Fibroblast of peridontal ligament (primary cell): Measurements from ENCODE around the gene SCARF2.
A peak's percentile ranks its signal among the peaks of the same experiment; 100 is the strongest.
"Not testable (repeated sequence)": the region's sequence is repeated elsewhere in the genome, so short reads cannot be mapped to it uniquely, and the experiment has no call there.

Source experiments
- DNase-seq: peaks from one replicate; pipeline ENCODE4 v3.0.0-alpha.2; 2010; ENCODE audit errors: extremely low read depth

Gene SCARF2, protein sequence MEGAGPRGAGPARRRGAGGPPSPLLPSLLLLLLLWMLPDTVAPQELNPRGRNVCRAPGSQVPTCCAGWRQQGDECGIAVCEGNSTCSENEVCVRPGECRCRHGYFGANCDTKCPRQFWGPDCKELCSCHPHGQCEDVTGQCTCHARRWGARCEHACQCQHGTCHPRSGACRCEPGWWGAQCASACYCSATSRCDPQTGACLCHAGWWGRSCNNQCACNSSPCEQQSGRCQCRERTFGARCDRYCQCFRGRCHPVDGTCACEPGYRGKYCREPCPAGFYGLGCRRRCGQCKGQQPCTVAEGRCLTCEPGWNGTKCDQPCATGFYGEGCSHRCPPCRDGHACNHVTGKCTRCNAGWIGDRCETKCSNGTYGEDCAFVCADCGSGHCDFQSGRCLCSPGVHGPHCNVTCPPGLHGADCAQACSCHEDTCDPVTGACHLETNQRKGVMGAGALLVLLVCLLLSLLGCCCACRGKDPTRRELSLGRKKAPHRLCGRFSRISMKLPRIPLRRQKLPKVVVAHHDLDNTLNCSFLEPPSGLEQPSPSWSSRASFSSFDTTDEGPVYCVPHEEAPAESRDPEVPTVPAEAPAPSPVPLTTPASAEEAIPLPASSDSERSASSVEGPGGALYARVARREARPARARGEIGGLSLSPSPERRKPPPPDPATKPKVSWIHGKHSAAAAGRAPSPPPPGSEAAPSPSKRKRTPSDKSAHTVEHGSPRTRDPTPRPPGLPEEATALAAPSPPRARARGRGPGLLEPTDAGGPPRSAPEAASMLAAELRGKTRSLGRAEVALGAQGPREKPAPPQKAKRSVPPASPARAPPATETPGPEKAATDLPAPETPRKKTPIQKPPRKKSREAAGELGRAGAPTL

DNA sequence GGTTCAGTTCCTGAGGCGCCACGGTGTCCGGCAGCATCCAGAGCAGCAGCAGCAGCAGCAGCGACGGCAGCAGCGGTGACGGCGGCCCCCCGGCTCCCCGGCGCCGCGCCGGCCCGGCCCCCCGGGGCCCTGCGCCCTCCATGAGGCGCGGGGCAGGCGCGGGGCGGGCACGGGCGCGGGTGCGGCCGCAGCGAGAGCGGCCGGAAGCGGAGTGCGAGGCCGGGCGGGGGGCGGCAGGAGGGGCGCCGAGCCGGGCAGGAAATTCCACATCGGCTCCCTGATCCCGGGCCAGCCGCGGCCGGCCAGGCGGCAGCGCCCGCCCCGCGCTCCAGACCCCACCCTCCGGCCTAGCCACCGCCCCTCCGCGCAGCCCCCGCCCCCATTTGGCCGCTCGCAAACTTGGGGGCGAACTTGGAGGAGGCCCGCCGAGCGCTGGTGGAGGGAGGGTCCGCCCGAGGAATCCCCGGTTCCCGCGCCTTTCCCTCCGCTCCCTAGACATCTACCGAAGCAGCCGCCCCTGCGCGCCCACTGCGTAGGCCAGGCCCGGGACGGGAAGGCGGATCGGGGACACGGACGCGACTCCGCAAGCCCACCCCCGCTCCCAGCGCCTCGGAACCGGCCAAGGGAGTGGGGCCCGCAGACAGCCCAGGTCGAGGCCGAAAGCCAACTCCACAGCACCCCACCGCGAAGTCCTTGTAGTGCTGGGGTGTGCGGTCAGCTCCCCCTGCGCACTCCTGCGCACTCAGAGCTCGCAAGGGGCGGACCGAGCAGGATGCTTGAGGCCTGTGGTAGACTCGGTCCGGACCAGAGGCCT lies at the start of gene SCARF2:
Gene SCARF2 (minus strand): TSS at position 213 of the 814 bp plus-strand sequence. CDS start 71 bp downstream, at position 142.
- DNase-seq: peak; percentile 50

DNA sequence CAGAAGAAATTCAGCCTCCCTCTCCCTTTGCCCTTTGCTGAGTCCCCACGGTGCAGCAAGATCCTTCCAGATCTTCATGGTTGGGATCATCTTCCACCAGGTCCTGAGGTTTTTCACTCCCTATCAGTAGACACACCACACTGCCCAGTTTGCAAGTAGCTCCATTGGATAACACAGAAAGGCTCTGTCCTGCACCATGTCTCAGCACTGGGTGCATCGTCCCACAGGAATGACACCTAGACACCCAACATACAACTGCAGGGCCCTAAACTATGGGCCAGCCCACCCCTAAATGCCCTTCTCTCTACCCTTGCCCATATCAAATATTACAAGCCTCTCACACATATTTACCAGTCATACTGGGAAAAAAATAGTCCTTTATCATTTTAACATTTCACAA lies 48.6 kb upstream of the SCARF2 start:
- no peak for DNase-seq

DNA sequence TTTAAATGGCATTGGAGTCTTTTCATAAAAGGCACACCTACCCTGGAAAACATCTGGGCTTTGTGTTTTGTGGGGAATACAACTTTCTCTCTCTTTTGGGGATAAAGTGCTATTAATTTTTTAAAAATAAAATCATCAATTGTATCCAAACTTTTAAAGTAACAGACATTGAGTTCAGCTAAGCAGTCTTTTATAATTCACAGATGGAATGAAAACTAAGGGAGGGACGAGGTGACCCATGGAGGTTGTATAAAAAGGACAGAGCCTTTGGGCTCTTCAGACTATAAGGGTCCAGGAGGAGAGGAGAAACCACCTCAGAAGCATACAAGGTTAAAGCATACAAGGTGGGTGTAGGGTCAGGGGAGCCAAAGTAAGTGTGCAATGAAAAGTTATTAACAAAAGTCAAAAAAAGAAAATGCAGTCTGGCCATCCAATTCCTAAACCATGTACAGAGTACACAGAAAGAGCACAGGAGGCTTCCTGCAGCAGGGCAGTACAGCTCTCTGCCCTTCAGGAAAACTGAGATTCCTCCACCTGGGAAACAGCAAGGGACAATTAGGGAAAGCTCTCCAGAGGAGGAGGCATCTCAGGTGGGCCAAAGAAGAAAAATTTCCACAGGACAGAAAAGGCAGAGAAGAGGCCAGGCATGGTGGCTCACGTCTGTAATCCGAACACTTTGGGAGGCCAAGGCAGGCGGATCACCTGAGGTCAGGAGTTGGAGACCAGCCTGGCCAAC lies 47.5 kb upstream of the SCARF2 start:
- no peak for DNase-seq

DNA sequence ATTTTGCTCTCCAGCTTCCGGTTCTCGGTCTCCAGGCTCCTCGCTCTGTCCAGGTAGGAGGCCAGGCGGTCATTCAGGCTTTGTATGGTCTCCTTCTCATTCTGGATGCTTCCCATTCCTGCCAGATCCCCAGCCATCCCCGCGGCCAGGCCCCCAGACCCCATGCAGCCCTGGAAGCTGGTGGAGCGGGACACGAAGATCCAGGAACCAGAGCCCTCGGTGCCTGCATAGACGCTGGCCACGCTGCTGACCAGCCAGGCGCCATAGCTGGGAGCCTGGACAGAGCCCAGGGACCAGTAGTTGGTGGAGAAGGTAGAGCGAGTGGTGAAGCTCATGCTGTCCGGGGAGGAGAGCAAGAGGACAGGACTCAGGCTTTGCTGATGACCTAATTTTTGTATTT lies 46.1 kb upstream of the SCARF2 start:
- no peak for DNase-seq

DNA sequence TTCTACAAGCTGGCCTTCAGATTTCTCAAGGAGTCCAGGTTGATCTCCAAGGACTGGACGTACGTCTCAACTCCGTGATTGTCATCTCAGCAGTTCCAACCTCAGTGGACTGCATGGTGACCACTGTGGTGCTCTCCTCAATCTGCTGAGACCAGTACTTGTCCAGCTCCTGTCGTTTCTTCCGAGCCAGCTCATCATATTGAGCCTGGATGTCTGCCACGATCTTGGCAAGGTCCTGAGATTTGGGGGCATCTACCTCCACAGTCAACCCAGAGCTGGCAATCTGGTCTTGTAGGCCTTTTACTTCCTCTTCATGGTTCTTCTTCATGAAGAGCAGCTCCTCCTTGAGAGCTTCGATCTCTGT lies 45.5 kb upstream of the SCARF2 start:
- DNase-seq: not testable (repeated sequence)

DNA sequence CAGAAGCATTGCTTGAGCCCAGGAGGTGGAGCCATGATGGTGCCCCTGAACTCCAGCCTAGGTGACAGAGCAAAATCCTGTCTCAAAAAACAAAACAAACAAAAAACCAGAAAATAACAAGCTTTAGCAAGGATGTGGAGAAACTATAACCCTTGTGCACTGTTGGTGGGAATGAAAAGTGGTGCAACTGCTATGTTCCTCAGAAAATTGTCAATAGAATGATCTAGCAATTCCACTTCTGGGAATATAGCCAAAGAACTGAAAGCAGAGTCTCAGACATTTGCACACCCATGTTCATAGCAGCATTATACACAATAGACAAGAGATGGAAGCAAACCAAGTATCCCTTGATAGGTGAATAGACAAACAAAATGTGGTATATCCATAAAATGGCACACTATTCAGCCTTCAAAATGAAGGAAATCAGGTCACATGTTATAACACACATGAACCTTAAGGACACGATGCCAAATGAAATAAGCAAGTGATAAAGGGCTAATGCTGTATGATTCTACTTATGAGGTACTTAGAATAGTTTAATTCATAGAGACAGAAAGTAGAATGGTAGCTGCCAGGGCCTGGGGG lies 42.1 kb upstream of the SCARF2 start:
- DNase-seq: peak; percentile 27

DNA sequence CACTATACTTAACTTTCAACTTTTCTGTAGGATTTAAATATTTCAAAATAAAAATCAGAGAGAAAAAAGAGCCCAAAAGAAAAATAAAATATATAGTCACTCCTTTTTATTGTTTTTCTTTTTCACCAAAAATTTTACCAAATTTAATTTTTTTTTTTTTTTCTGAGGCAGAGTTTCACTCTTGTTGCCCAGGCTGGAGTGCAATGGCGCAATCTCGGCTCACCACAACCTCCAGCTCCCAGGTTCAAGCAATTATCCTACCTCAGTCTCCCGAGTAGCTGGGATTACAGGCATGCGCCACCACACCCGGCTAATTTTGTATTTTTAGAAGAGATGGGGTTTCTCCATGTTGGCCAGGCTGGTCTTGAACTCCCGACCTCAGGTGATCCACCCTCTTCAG lies 40.4 kb upstream of the SCARF2 start:
- DNase-seq: not testable (repeated sequence)

DNA sequence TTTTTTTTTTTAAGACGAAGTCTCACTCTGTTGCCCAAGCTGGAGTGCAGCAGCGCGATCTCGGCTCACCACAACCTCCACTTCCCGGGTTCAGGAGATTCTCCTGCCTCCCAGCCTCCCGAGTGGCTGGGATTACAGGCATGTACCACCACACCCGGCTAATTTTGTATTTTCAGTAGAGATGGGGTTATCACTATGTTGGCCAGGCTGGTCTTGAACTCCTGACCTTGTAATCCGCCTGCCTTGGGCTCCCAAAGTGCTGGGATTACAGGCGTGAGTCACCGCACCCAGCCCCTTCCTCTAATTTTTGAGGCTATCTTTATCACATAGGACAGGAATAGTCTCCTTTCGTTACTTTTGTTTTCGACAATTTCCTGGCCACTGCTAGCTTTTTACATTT lies 37.9 kb upstream of the SCARF2 start:
- not testable (repeated sequence) for DNase-seq

DNA sequence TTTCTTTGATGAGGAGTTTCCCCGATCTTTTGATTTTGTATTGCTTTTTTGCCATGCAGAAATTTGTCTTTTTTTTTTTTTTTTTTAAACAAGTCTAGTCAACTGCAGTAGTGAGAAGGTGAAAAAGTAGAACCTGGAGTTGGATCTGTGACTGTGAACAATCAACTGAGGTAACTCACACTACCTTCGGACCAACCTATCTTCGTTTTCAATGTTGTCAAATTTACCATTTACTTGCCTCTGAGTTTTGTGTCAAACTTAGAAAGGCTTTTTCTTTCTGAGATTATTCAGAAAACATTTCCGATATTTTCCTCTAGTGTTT lies 37.5 kb upstream of the SCARF2 start:
- no peak for DNase-seq

DNA sequence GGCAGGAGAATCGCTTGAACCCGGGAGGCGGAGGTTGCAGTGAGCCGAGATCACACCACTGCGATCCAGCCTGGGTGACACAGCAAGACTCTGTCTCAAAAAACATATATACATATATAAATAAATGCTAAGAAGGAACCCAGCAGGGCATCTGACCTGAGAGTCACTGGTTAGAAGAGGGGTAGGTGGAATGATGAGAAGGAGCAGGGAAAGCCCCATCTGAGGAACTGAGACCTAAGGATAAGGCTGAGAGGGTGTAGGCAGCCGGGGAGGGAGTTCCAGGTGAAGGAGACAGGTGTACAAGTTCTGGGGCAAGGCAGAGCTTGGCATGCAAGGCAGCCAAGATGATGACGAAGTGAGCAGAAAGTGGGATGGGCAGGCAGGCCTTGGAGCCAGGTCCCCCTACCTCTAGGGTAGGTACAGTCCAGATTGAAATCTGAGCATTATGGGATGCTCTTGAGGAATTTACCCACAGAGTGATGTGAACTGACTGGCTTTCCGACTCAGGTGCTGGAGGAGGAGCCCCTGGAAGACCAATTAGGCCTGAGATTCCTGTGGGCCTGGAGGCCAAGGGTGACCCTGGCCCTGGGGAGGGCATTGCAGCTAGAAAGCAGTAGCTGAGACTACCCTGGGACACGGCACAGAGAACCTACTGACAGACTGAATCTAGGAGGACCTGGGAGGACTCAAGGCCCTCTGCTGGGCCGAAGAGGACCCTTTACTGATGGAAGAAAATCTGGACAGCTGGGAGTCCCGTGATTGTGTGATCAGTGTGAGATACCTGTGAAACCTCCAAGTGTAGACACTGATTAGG lies 35.2 kb upstream of the SCARF2 start:
- DNase-seq: no peak

DNA sequence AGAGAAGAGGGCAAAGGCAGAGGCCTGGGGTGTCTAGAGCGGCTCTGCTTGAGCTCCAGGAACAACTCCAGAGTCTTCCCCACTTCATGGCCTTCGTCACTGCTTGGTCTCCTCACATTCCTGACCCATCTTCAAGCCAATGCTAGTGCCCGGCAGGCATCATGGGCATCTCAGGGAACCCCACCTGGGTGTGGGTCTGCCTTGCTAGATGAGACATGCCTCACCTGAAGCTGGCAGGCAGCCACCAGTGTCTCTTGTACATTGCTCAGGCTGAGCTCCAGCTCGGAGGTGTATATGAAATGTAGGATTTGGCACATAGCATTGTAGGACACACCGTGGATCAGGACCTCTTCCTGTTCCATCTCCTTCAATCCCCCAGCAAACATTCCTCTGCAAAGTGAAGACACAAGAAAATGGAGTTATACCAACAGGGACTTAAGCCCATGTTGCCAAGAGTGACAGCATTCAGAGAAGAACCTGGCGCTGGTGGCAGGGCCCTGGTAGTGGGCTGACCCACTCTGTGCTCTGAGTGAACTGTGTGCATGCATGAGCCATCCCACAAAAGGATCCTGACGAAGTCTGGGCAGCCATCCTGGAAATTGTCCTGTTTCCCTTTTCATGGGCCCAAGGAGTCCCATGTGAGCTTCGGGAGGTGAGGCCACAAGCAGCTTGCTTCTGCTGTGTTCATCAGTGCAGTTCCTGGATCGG lies 33.7 kb upstream of the SCARF2 start:
- DNase-seq: no peak

DNA sequence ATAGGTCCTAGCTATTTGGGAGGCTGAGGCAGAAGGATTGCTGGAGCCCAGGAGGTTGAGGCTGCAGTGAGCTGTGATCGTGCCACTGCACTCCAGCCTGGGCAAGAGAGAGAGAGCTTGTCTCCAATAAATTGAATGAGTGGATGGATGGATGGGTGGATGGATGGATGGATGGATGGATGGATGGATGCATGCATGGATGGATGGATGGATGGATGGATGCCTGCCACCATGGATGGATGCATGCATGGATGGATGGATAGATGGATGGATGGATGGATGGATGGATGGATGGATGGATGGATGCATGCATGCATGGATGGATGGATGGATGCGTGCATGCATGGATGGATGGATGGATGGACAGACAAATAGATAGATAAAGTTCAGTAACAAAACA lies 32.9 kb upstream of the SCARF2 start:
- DNase-seq: not testable (repeated sequence)

DNA sequence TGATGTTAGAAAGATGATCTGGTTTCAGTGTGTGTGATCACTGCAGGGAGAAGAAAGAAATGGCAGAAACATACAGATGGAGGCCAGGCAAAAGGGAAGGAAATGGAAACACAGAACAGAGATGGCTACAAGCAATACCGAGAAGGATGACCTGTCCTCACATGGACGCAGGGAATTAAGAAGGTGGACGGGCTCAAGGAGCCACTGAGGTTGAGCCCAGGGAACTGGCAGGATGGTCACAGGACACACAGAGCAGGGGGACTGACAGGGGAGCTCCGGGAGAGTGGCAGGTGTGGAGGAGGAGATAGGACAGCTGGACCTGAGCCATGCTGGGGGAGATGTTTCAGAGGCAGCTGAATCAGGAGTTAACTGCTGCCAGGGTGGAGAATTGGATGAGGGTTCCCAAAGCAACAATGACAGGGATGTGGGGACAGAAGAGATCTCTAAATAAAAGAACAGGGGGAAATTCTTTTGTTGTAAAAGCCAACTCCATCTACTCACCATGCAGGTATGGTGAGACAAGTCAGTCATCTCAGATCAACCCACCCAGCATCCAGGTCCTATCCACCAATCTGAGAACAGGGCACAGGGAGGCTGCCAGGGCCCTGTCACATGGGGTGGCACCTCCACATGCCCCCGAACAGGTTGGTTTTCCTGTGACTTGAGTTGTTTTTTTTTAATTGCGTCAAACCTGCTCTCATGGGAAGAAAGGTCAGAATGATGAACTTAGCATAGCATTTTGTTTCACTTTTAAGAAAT lies 31.7 kb upstream of the SCARF2 start:
- no peak for DNase-seq

DNA sequence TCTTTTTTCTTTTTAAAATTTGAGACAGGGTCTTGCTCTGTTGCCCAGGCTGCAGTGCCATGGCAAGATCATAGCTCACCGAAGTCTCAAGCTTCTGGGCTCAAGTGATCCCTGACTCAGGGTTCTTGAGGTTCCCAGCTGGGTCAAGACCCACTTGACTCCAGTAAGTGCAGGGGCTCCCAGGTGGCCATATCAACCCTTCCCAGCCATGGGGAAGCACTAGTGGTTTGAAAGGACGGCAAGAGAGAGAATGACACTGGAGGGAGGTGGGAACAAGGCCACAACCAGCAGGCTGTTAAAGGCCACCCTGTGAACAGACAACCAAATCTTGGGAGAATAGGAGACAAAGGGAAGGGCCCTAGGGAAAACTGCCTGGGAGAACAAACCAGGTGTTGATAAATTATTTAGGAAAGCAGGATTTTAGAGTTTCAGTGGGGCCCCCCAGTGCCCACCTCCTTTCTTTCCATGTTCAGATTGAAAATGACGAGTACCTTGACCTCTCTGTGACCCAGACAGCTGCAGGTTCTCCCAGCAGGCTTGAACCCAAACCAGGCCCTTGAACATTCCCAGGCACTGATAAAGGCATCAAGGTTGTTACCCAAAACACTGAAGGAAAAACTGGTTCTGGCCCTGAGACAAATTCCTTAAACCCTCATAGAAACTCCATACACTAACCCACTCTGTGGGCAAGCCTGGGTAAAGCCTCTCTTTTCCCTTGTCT lies 29.2 kb upstream of the SCARF2 start:
- DNase-seq: no peak

DNA sequence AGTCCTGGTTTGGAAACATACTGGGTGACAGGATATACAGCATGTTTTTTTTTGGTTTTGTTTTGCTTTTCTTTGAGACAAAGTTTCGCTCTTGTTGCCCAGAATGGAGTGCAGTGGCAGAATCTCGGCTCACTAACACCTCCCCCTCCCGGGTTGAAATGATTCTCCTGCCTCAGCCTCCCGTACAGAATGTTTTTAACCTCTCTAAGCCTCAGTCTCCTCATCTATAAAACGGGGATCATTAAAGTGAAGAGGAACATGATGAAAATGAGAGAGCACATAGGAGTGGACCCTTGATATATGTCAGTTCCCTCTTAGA lies 28.1 kb upstream of the SCARF2 start:
- DNase-seq: no peak

DNA sequence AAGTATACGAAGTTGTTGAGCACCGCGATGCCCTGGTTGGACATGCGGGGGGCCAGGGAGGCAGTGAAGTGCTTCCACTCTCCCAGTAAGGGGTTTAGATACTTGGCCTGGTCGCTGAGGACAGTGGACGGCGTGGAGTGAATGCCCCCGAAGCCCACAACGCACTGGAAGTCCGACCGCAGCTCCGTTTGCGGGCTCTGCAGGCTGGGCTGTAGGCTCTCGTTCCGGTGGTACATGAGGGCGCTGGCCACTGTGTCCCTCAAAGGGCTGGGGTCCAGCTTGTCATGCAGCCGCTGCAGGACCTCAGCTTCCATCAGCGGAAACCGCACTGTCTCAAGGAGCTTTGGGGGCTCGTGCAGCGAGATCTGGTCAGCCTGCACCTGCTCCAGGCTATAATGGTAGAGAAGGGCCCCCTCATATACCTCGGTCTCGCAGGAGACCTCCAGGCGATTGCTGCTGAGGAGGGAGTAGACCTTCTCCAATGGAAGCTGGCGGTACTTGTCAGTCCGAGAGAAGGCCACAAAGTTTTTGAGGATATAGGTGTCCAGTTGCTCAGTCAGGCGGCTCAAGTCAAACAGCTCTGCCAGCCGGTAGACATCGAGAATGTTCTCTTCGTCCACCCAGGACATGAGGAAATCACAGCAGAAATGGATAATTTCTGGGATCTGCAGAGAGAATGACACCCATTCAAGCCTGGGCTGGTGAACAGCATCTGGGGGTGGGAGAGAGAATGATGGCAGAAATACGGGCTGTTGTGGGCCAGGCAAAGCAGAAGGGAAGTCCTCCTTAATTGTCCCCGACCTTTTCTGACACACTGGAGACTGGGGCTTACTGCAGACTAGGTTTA lies 27.5 kb upstream of the SCARF2 start:
- DNase-seq: no peak

DNA sequence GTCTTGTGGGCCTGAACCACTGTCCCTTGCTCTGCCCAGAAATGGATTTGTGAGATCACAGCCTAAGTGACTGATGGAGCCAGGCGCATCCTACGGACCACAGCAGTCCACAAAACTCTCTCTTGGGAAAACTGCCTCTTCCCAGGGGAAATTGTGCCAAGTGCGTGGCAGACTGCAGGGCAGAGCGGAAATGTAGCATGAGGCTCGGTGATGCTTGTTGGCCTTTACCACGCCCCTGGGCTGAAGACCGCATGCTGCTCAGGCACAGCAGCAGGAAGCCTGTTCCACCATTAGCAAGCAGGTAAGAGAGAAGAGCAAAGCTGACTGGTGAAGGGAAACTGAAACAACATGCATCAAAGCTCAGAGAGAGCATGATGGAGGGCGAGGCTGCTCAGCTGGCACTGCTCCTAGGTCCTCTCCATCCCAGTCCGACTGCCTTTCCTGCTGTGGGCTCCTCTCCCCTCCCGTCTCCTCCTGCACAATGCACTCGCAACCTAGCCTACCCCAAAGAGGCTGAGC lies 26.5 kb upstream of the SCARF2 start:
- DNase-seq: no peak
